HCEC 1CT (cell line): ENCODE data around the gene PLCL1.

ENCODE experiments used
- DNase-seq: peaks from one replicate; pipeline ENCODE4 v3.0.0-alpha.2; 2017

The PLCL1 gene

DNA sequence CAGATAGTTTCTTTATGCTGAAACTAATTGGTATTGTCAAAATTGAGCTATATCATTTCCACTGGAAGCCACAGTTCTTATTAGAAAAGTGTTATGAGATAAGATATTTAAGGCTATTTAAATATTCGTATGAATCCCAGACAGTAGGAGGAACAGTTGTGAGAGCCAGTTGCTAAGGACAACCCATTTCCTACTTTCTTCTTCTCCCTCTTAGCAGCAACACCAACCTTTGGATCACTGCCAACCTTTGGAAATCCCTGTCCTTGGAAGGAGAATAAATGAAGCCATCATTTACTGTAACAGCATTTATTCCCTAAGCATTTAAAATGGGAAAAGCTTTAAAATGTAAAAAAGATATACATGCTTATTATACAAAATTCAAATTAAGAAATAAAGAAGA lies 85.8 kb downstream of the PLCL1 start:
- no peak for DNase-seq

- DNase-seq, result no peak
Measured at GRCh38 chr2:197891897-197892442, 87.6 kb downstream of the PLCL1 start.

GRCh38 chr2:197893403-197894177 lies 89.2 kb downstream of the PLCL1 start:
- no peak for DNase-seq

DNA sequence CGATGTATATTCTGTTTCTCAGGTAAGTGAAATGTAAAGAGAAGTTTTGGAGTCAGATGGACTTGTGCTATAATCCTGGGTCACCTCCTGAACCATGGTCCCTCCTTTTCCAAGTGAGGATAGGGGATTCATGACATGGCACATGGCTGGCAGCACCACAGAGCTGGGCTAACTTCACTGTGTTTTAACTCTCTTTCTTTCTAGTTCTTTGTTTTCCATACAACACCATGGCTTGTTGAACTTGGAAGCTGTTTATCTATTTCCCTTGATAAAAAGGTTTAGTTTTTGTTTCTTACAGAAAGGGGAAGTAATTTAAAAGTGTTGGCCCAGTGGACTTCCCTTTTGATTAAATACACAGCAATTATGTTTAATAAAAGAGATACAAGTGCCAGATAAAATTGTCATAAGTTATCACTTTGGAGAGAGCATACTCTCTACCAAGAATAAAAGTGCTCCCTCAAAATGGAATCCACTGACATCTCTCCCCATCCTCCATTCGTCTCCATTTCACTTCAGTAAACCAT lies 90.4 kb downstream of the PLCL1 start:
- DNase-seq, result no peak

GRCh38 chr2:197897960-197898678 lies 93.7 kb downstream of the PLCL1 start:
- no peak for DNase-seq

GRCh38 chr2:197904446-197904845 lies 100.1 kb downstream of the PLCL1 start:
- no peak for DNase-seq

GRCh38 chr2:197908156-197908555 lies 103.8 kb downstream of the PLCL1 start:
- DNase-seq, result no peak

GRCh38 chr2:197908990-197909776 lies 104.8 kb downstream of the PLCL1 start:
- peak; percentile 56 for DNase-seq

DNA sequence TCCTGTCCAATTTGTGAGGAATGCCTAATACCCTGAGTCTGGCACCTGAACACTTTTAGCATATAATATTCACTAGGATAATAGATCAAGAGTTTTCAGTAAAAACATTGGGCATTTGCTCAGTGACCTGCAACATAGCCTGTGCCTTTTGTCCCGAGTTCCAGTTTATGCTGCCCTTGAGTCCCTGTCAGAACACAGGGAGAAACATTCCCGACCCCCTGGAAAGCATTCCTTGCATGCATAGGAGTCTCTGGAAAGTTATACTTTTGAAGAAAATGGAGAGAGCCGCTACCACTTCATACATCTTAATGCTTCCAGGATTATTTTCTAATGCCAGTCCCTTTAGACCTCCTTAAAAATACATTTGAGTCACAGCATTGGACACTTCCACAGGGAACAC lies 107.3 kb downstream of the PLCL1 start:
- DNase-seq, result no peak

- DNase-seq, result no peak
Measured at GRCh38 chr2:197913084-197913483, 108.7 kb downstream of the PLCL1 start.

DNA sequence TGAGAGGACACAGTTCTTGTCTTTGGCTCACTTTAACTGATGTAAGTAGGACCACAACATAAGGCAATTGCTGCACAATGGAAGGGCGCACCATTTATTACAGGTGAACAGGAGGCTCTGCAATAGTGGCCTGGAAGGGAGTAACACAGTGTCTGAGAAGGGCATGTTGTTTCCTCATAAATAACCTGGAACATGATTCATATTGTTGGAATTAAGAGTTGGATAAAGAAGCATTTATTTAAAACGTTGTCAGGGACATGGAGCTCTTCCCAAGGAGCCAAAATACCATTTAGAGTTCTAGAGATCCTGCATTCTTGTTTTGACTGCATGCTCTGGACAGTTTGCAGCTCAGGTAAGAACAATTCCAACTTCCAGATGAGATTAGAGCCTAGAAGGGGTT lies 110.4 kb downstream of the PLCL1 start:
- DNase-seq, result no peak

- DNase-seq, result peak; percentile 37
Measured at GRCh38 chr2:197915548-197916265, 111.3 kb downstream of the PLCL1 start.

DNA sequence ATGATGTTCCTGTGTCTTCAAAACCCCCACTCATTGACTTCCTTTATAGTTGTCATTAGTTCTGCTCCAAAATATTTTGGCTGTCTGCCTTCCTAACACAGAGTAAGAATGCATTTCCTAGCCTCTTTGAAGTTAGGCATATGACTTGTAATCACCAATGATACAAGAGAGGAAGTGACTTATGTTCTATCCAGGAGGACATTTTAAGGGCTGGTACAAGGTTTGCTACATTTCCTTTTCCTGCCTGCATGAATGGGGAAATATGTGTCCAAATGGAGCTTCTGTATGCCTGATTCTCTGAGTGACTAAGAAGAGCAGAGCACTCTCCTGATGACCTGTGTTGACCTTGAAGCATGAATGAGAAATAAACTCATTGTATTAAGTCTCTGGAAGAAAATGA lies 115.1 kb downstream of the PLCL1 start:
- DNase-seq, result no peak

GRCh38 chr2:197920088-197920487 lies 115.7 kb downstream of the PLCL1 start:
- DNase-seq, result no peak

DNA sequence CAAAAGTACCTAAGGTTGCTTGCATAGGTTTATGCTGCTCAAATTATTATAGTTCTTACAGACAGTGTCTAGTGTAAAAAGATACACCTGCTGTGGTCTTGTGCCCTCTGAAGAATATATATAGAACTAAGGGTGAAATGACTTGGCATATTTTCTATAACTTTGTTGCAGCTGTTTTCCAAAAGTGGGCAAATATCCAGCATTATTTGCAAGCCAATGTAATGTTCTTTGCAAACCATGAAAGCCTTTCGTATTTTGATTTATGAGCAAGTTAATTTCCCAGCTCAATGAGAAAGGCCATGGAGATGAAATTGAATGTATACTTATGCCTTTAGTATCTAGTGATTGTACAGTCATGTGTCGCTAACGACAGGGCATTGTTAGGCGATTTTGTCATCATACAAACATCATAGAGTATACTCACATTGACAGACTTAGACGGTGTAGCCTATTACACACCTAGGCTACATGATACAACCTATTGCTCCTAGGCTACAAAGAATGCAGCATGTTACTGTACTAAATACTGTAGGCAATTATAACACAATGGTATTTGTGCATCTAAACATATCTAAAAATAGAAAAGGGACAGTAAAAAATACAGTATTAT lies 116.3 kb downstream of the PLCL1 start:
- no peak for DNase-seq

DNA sequence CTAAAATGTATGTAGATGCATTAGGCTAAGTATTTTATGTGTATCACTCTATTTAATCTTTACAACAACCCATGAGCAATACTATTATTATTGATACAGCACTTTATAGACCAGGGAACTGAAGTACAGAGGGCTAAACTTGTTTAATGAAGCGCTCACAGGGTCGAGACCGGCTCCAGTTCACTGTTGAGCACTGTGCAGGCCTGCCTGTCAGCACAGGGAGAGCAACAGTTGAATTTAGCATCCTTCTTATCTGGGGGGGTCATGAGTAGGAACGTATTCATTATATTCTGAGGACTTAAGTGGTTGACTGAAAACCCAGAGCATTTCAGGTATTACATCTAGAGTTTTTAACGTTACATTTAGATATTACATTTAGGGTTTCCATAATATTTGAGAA lies 120.1 kb downstream of the PLCL1 start:
- DNase-seq, result no peak

GRCh38 chr2:197925204-197925603 lies 120.8 kb downstream of the PLCL1 start:
- DNase-seq, result no peak

GRCh38 chr2:197925976-197926375 lies 121.6 kb downstream of the PLCL1 start:
- no peak for DNase-seq

DNA sequence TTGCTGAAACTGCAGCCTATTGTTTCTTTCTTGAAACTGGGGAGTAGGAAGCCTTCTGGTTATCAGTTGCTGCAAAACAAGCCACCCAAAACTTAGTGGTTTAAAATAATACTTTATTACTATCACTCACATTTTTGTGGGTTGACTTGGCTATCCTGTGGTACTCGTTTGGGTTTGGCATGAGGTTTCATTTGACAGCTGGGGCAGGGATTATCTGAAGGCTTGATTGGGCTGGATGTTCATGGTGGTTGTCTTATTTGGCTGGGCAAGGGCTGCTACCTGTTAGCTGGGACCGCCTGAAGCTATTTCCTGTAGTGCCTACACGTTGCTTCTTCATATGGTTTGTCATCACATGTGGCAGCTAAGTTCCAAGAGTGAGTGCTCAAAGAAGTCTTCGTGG lies 122.3 kb downstream of the PLCL1 start:
- DNase-seq, result no peak

GRCh38 chr2:197927994-197928393 lies 123.6 kb downstream of the PLCL1 start:
- peak; percentile 22 for DNase-seq

DNA sequence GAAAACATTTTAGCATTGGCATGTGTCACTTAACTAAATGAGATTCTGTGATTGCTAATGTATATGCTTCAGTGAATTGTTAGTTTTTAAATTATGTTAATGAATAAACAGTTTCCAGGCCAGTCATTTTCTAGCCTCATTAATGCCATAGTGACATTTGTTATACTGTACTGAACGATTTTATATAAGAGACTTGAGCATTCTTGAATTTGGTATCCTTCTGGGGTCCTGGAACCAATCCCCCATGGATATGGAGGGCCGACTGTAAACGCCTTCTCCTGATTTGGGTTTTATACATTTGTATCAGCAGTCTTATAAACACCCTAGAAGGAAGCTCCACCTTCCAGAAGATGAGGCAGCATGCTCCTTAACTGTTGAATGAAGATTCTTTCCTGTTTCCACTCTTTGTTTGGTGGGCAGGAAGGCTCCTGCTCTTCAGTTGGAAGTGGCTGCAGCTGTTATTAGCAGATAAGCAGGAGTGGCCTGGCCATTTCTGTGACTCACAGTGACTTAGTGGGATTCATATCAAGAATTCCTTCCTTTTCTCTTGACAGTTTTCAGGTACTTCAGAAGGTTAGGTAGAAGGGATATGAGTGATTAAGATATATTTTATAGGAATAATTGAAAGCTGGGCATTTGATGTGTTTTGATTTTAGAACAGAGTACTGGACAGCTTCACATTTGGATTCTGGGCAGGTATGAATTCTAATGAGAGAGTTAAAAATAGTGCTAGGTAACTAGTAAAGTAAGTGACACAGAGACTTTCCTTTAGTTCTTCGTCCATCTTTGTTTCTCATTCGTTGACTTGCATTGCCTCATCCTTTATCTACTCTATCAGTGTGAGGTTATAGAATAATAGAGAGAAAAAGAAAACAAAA lies 124.9 kb downstream of the PLCL1 start:
- DNase-seq, result no peak
